BE2C (cell line): ENCODE results near the gene DIPK1C.

Source experiments
- DNase-seq: peaks from one replicate; pipeline ENCODE4 v3.0.0-alpha.2; 2020
- H3K27me3 ChIP-seq: fragments of 250-450 bp; sonication (Bioruptor Pico); 2 replicates; pipeline ENCODE4 v1.5.1; 2020; ENCODE audit warnings: mild to moderate bottlenecking
- H3K36me3 ChIP-seq: fragments of 250-450 bp; sonication (Bioruptor Pico); 2 replicates; pipeline ENCODE4 v1.5.1; 2020; ENCODE audit warnings: mild to moderate bottlenecking
- H3K4me1 ChIP-seq: fragments of 250-450 bp; sonication (Bioruptor Pico); 2 replicates; pipeline ENCODE4 v1.5.1; 2020
- H3K4me3 ChIP-seq: 2 replicates; pipeline ENCODE4 v1.5.1; 2011; ENCODE audit warnings: low read depth, low read length
- H3K9me3 ChIP-seq: fragments of 250-450 bp; sonication (Bioruptor Pico); 2 replicates; pipeline ENCODE4 v1.5.1; 2020
- CTCF ChIP-seq: IDR thresholded peaks from 2 replicates; pipeline ENCODE4 v1.5.1; 2012; ENCODE audit warnings: mild to moderate bottlenecking, low read depth, low read length

The DIPK1C gene

GRCh38 chr18:74430806-74431571 lies 26.1 kb downstream of the DIPK1C start:
- no peaks in the 10 kb centered on the region for H3K9me3 ChIP-seq
- H3K4me1 ChIP-seq: no peaks in the 10 kb centered on the region
- no peaks in the 10 kb centered on the region for H3K27me3 ChIP-seq
- no peaks in the 10 kb centered on the region for H3K36me3 ChIP-seq
- H3K4me3 ChIP-seq: no peak overlapping the region
- no peak for DNase-seq
- no peak for TF ChIP-seq CTCF

GRCh38 chr18:74430231-74430630 lies 26.9 kb downstream of the DIPK1C start:
- no peak for TF ChIP-seq CTCF
- Histone ChIP-seq H3K4me1 (no peaks in the 10 kb centered on the region), H3K27me3 (no peaks in the 10 kb centered on the region), H3K4me3 (no peak overlapping the region), H3K9me3 (no peaks in the 10 kb centered on the region), H3K36me3 (no peaks in the 10 kb centered on the region)
- no peak for DNase-seq

- Histone ChIP-seq H3K27me3 (no peaks in the 10 kb centered on the region), H3K4me3 (no peak overlapping the region), H3K9me3 (no peaks in the 10 kb centered on the region), H3K36me3 (no peaks in the 10 kb centered on the region), H3K4me1 (no peaks in the 10 kb centered on the region)
- no peak for DNase-seq
- no peak for TF ChIP-seq CTCF
Observed at GRCh38 chr18:74429096-74429495, 28.0 kb downstream of the DIPK1C start.

- TF ChIP-seq CTCF: no peak
- Histone ChIP-seq H3K4me3 (no peak overlapping the region), H3K9me3 (no peaks in the 10 kb centered on the region), H3K4me1 (no peaks in the 10 kb centered on the region), H3K36me3 (no peaks in the 10 kb centered on the region), H3K27me3 (no peaks in the 10 kb centered on the region)
- DNase-seq: no peak
Observed at GRCh38 chr18:74427442-74428112, 29.5 kb downstream of the DIPK1C start.

- H3K27me3 ChIP-seq: no peaks in the 10 kb centered on the region
- H3K9me3 ChIP-seq: no peaks in the 10 kb centered on the region
- no peaks in the 10 kb centered on the region for H3K36me3 ChIP-seq
Observed at GRCh38 chr18:74425876-74426275, 31.2 kb downstream of the DIPK1C start.

More at GRCh38 chr18:74425876-74426275, 31.2 kb downstream of the DIPK1C start:
- H3K4me3 ChIP-seq: no peak overlapping the region
- TF ChIP-seq CTCF: no peak
- DNase-seq: no peak
- H3K4me1 ChIP-seq: no peaks in the 10 kb centered on the region
